Kidney (tissue), 14 donors: ENCODE measurements around the gene CA10. TPM values are rescaled to one million over a fixed set of nuclear protein-coding genes. Genes with fewer than 3 reads are reported as not detected.

Source experiments
- DNase-seq, 5 donors: peaks; one replicate each; pipeline ENCODE4 v3.0.0-alpha.2; 2013 to 2020
- FAIRE-seq: peaks from 2 replicates; lab custom pipeline; 2012; peaks lifted over from hg19 to GRCh38; lab: Jason Lieb, UNC
- H3K27ac ChIP-seq, 2 donors: one replicate each; pipeline ENCODE4 v1.7.0; 2013; ENCODE audit warnings: low read depth in 2 of 2, low read length in 2 of 2, inconsistent platforms in 1 of 2
- H3K27me3 ChIP-seq: one replicate; pipeline ENCODE4 v1.7.1; 2013; ENCODE audit warnings: low read length, inconsistent platforms; ENCODE audit not compliant: control insufficient read depth, insufficient read depth
- H3K36me3 ChIP-seq, 3 donors: one replicate each; pipeline versions ENCODE4 v1.7.0 to v1.7.1; 2013; ENCODE audit warnings: low read length in 3 of 3, control low read depth in 1 of 3, inconsistent platforms in 1 of 3; ENCODE audit not compliant: insufficient read depth in 3 of 3, control insufficient read depth in 2 of 3
- H3K4me1 ChIP-seq, 3 donors: one replicate each; pipeline versions ENCODE4 v1.7.0 to v1.7.1; 2013; ENCODE audit warnings: low read length in 3 of 3, inconsistent platforms in 1 of 3, low read depth in 1 of 3; ENCODE audit not compliant: control insufficient read depth in 2 of 3, insufficient read depth in 2 of 3
- H3K4me3 ChIP-seq, 3 donors: one replicate each; pipeline versions ENCODE4 v1.7.0 to v1.8.1; 2013; ENCODE audit warnings: low read length in 3 of 3, control low read depth in 1 of 3, inconsistent platforms in 1 of 3
- H3K9ac ChIP-seq, 3 donors: one replicate each; pipeline versions ENCODE4 v1.7.0 to v1.7.1; 2013; ENCODE audit warnings: low read length in 3 of 3, control low read depth in 1 of 3, inconsistent platforms in 1 of 3
- H3K9me3 ChIP-seq, 3 donors: one replicate each; pipeline versions ENCODE4 v1.7.0 to v1.7.1; 2013; ENCODE audit warnings: low read length in 3 of 3, control low read depth in 1 of 3, inconsistent platforms in 1 of 3; ENCODE audit not compliant: control insufficient read depth in 2 of 3, insufficient read depth in 1 of 3
- CTCF ChIP-seq: IDR thresholded peaks from 3 replicates; pipeline ENCODE4 v1.5.1; 2012; ENCODE audit warnings: mild to moderate bottlenecking, moderate library complexity, borderline replicate concordance; ENCODE audit not compliant: insufficient read depth; ENCODE audit errors: extremely low read depth
- intact Hi-C: fragments of 100-400 bp; cut with DNase I; formaldehyde crosslinking; loops from one replicate; pipeline ENCODE4 v1.11.1; 2022
- polyA plus RNA-seq: library from polyadenylated mRNA; stranded (reverse); fragments of 350-450 nt; fragmentation: Illumina TruSeq; extraction: RNeasy Lipid Tissue Mini Kit (QIAGEN cat#74804); gene quantifications from one replicate; pipeline ENCODE4 v1.2.3, GENCODE V29; 2014; ENCODE audit warnings: low read depth, low replicate concordance; ENCODE audit not compliant: insufficient read depth
- total RNA-seq: library from RNA; stranded (reverse); fragmentation: NEBNext Ultra II Directional; extraction: Animal tissue kit (Norgen Biotek cat#: 25700); gene quantifications from one replicate; pipeline ENCODE4 v1.2.1, GENCODE V29; 2021
- donor health status: control.
- donor health status: control.
- donor health status: control.
- donor health status: control.
- donor health status: control.
- donor health status: DM: yes; HTN: yes; CAD: no.
- donor health status: Normal renal cell carcinoma (clear cell type).

Gene CA10
- total and polyA plus RNA-seq, 2 donors from 2014 or later = 3.7 to 9.8 TPM

GRCh38 chr17:51850201-51850600 lies 308.3 kb downstream of the CA10 start:
- DNase-seq (no peak), FAIRE-seq (no peak)
- no peak for TF ChIP-seq CTCF
- no peaks in the 10 kb centered on the region for H3K4me1 ChIP-seq
- H3K9ac ChIP-seq = no peak overlapping the region
- no peaks in the 10 kb centered on the region for H3K9me3 ChIP-seq
- intact Hi-C loops = no loop called here
- H3K4me3 ChIP-seq = no peak overlapping the region
- H3K27me3 ChIP-seq = no peaks in the 10 kb centered on the region
- H3K27ac ChIP-seq = no peak overlapping the region
- H3K36me3 ChIP-seq = no peaks in the 10 kb centered on the region

- no peaks in the 10 kb centered on the region for H3K36me3 ChIP-seq
- TF ChIP-seq CTCF = no peak
- H3K27ac ChIP-seq = no peak overlapping the region
- no peaks in the 10 kb centered on the region for H3K27me3 ChIP-seq
- FAIRE-seq (no peak), DNase-seq (no peak)
- H3K4me3 ChIP-seq = no peak overlapping the region
- H3K4me1 ChIP-seq = no peaks in the 10 kb centered on the region
- intact Hi-C loops = no loop called here
- H3K9me3 ChIP-seq = no peaks in the 10 kb centered on the region
- no peak overlapping the region for H3K9ac ChIP-seq
These were observed 310.1 kb downstream of the CA10 start for GRCh38 chr17:51848451-51848850.

GRCh38 chr17:51846566-51846965 lies 311.9 kb downstream of the CA10 start:
- intact Hi-C loops = no loop called here
- DNase-seq (no peak), FAIRE-seq (no peak)
- no peak overlapping the region for H3K9ac ChIP-seq
- TF ChIP-seq CTCF = no peak
- H3K9me3 ChIP-seq = no peaks in the 10 kb centered on the region
- H3K4me3 ChIP-seq = no peak overlapping the region
- no peaks in the 10 kb centered on the region for H3K4me1 ChIP-seq
- no peaks in the 10 kb centered on the region for H3K36me3 ChIP-seq
- no peaks in the 10 kb centered on the region for H3K27me3 ChIP-seq
- H3K27ac ChIP-seq = no peak overlapping the region

- intact Hi-C loops = no loop called here
- FAIRE-seq (no peak), DNase-seq (no peak)
- Histone ChIP-seq H3K4me3 (no peak overlapping the region), H3K27me3 (no peaks in the 10 kb centered on the region), H3K36me3 (no peaks in the 10 kb centered on the region), H3K9me3 (no peaks in the 10 kb centered on the region), H3K27ac (no peak overlapping the region), H3K4me1 (no peaks in the 10 kb centered on the region), H3K9ac (no peak overlapping the region)
- no peak for TF ChIP-seq CTCF
These were observed 312.7 kb downstream of the CA10 start for GRCh38 chr17:51845776-51846175.
